Ovary (tissue), 9 donors: Measurements from ENCODE around the gene HECTD3. TPM values are rescaled to one million over a fixed set of nuclear protein-coding genes. Genes with fewer than 3 reads are reported as not detected.
"Not testable (repeated sequence)": the region's sequence is repeated elsewhere in the genome, so short reads cannot be mapped to it uniquely, and the experiment has no call there.

Experiments used
- DNase-seq, 5 donors: peaks; one replicate each; pipeline ENCODE4 v3.0.0-alpha.2; 2019 to 2020
- H3K27ac ChIP-seq, 2 donors: fragments of 200-600 bp; one replicate each; pipeline versions ENCODE4 v1.5.1 to v1.8.0; 2019 to 2022
- H3K27me3 ChIP-seq: fragments of 200-600 bp; one replicate; pipeline ENCODE4 v1.8.0; 2022
- H3K36me3 ChIP-seq: fragments of 200-600 bp; sonication (generic); one replicate; pipeline ENCODE4 v1.5.1; 2019
- H3K4me1 ChIP-seq: one replicate; pipeline ENCODE4 v1.8.1; 2013; ENCODE audit warnings: mild to moderate bottlenecking, moderate library complexity; ENCODE audit not compliant: insufficient read depth
- H3K4me3 ChIP-seq: fragments of 200-600 bp; sonication (generic); one replicate; pipeline ENCODE4 v1.5.1; 2017
- H3K9me3 ChIP-seq, 2 donors: fragments of 200-600 bp in 1 of 2; sonication (generic) in 1 of 2; one replicate each; pipeline versions ENCODE4 v1.5.1 to v1.8.1; 2013 to 2019; ENCODE audit warnings: mild to moderate bottlenecking in 1 of 2, moderate library complexity in 1 of 2
- EP300 ChIP-seq: sonication (generic); formaldehyde crosslinking; IDR thresholded peaks from one replicate; pipeline ENCODE4 v1.6.1; 2017; ENCODE audit warnings: antibody characterized with exemption
- POLR2A ChIP-seq: fragments of 450-650 bp; IDR thresholded peaks from one replicate; pipeline ENCODE4 v1.6.1; 2017; ENCODE audit warnings: antibody characterized with exemption, mild to moderate bottlenecking, moderate library complexity
- WGBS, 3 donors: extraction: QIAGEN DNeasy Blood & Tissue Kit in 1 of 3; methylation state at CpG; one replicate each; pipeline versions ENCODE4 v1.1.5 to v1.1.7; 2013 to 2017; 5-methylcytosine and 5-hydroxymethylcytosine counted together
- intact Hi-C, 4 donors: fragments of 100-400 bp; cut with DNase I; formaldehyde crosslinking; loops; one replicate each; pipeline versions ENCODE4 v1.11.0 to v1.15.1; 2022 to 2023
- polyA plus RNA-seq, 2 donors: library from polyadenylated mRNA; stranded (reverse); fragments of 200-250 nt in 1 of 2; fragments of 350-450 nt in 1 of 2; fragmentation: Illumina TruSeq in 1 of 2; extraction: RNeasy Lipid Tissue Mini Kit (QIAGEN cat#74804) in 1 of 2; gene quantifications; one replicate each; pipeline ENCODE4 v1.2.3, GENCODE V29; 2013 to 2014
- total RNA-seq, 7 donors: library from RNA; depleted of rRNA in 2 of 7; stranded (reverse); fragments of >200 nt in 2 of 7; fragmentation: NEBNext Ultra II Directional in 3 of 7; extraction: Animal tissue kit (Norgen Biotek cat#: 25700) in 3 of 7; gene quantifications; one replicate each; pipeline versions ENCODE4 v1.1.0 to v1.2.4, GENCODE V29; 2016 to 2023
- TF ChIP-seq, protein P1 (sequence below), 3 donors: fragments of 450-650 bp in 2 of 3; fragments of 200-600 bp in 1 of 3; IDR thresholded peaks; one replicate each; pipeline versions ENCODE4 v1.5.1 to v1.8.0; 2016 to 2022; ENCODE audit warnings: antibody characterized with exemption in 3 of 3, mild to moderate bottlenecking in 1 of 3
- donor health status: DM: no; HTN: no; CAD: no; lungs with moderate emphysema.
- donor health status: DM: no; HTN: no; CAD: no.
- donor health status: Bipolar disorder and iron deficiency.
- donor health status: DM: yes; HTN: yes; CAD: no.
- donor health status: DM: no; HTN: no; CAD: no.
- donor health status: DM: yes; HTN: yes; CAD: no.

The HECTD3 gene
- total and polyA plus RNA-seq, 9 donors, result 20.9 to 46.0 (median 36.1) TPM

DNA sequence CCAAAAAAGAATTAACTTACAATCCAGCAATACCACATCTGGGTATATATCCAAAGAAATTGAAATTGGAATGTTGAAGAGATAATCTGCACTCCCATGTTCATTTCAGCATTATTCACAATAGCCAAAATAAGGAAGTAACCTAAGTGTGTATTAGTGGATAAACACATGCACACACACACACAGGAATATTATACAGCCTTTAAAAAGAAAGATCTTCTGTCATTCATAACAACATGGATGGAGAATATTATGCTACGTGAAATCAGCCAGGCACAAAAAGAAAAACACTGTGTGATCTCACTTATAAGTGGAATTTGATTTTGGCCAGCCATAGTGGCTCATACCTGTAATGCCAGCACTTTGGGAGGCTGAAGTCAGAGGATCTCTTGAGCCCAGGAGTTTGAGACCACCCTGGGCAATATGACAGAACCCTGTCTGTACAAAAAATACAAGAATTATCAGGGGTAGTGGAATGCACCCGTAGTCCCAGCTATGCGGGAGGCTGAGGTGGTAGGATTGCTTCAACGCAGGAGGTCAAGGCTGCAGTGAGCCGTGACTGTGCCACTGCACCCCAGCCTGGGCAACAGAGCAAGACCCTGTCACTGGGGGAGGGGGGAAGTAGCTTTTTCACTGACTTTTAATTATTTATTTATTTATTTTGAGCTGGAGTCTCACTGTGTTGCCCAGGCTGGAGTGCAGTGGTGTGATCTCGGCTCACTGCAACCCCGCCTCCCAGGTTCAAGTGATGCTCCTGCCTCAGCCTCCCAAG lies 15.5 kb downstream of the HECTD3 start:
- no peaks in the 10 kb centered on the region for H3K27me3 ChIP-seq
- no peak for DNase-seq

DNA sequence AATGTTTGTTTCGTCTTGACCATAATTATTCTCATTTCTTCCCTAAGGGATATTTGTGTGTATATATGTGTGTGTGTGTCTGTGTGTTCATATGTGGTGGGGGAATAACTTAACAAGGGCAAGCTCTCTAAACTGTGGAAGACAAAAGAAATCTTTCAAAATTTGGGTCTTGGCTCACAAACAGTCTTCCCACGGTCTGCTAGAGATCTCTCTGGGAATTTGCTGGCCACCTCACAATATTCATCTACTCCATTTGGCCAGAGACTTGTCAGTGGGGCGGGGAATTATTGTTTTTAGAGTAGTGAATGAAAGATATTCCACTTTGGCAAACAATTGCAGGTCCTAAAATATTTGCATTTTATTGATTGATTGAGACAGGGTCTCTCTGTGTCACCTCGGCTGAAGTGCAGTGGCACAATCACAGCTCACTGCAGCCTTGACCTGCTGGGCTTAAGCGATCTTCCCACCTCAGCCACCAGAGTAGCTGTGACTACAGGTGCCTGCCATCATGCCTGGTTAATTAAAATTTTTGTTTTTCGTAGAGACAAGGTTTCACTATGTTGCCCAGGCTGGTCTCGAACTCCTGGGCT lies 16.7 kb downstream of the HECTD3 start:
- 51 to 60% (median 57%) methylated on average over 7 of the region's 7 CpGs for WGBS, 3 donors
- TF ChIP-seq, protein P1, sequence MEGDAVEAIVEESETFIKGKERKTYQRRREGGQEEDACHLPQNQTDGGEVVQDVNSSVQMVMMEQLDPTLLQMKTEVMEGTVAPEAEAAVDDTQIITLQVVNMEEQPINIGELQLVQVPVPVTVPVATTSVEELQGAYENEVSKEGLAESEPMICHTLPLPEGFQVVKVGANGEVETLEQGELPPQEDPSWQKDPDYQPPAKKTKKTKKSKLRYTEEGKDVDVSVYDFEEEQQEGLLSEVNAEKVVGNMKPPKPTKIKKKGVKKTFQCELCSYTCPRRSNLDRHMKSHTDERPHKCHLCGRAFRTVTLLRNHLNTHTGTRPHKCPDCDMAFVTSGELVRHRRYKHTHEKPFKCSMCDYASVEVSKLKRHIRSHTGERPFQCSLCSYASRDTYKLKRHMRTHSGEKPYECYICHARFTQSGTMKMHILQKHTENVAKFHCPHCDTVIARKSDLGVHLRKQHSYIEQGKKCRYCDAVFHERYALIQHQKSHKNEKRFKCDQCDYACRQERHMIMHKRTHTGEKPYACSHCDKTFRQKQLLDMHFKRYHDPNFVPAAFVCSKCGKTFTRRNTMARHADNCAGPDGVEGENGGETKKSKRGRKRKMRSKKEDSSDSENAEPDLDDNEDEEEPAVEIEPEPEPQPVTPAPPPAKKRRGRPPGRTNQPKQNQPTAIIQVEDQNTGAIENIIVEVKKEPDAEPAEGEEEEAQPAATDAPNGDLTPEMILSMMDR (IDR thresholded peaks at IDR 0.05), result no peak
- TF ChIP-seq EP300 (no peak), POLR2A (no peak)
- no peaks in the 10 kb centered on the region for H3K27me3 ChIP-seq
- no peak for DNase-seq
- H3K36me3 ChIP-seq, result no peaks in the 10 kb centered on the region
- no peak overlapping the region for H3K27ac ChIP-seq
- intact Hi-C loops, result no loop called here
- H3K4me3 ChIP-seq, result no peak overlapping the region
- no peaks in the 10 kb centered on the region for H3K4me1 ChIP-seq
- no peaks in the 10 kb centered on the region for H3K9me3 ChIP-seq

More for the DNA sequence above, 15.5 kb downstream of the HECTD3 start:
- TF ChIP-seq, protein P1 (IDR thresholded peaks at IDR 0.05), result no peak
- no peak for TF ChIP-seq POLR2A
- TF ChIP-seq EP300, result no peak
- H3K9me3 ChIP-seq, result no peaks in the 10 kb centered on the region
- intact Hi-C loops, result no loop called here
- no peaks in the 10 kb centered on the region for H3K4me1 ChIP-seq
- no peak overlapping the region for H3K4me3 ChIP-seq
- 87 to 96% (median 89%) methylated on average over 7 of the region's 7 CpGs for WGBS, 3 donors
- no peaks in the 10 kb centered on the region for H3K36me3 ChIP-seq
- no peak overlapping the region for H3K27ac ChIP-seq

DNA sequence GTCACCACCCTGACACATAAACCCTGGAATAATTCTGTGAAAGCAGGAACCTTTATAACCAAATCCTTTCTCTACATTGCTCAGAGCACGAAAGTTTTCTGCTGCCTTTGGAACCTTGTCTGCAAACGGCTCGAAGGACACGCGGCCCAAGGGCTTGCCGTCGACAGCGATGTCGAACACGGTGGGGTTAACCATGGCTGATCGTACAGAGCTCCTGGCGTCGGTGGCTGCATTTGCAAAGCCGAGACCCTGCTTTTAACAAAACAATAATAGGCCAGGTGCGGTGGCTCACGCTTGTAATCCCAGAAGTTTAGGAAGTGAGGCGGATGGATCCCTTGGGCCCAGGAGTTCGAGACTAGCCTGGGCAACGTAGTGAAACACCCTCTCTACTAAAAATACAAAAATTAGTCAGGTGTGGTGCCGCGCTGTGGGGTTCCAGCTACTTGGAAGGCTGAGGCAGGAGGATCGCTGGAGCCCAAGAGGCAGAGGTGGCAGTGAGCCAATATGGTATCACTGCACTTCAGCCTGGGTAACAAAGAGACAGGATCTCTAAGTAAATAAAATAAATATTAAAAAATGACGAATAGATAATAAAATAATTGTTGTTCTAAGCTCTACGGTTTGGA lies 22.5 kb downstream of the HECTD3 start:
- H3K27ac ChIP-seq, result no peak overlapping the region
- intact Hi-C loops, result no loop called here
- WGBS, 3 donors, result 90 to 93% (median 91%) methylated on average over 24 of the region's 24 CpGs
- TF ChIP-seq EP300 (no peak), POLR2A (no peak)
- TF ChIP-seq, protein P1 (IDR thresholded peaks at IDR 0.05), result no peak
- H3K9me3 ChIP-seq, result no peaks in the 10 kb centered on the region
- H3K36me3 ChIP-seq, result no peaks in the 10 kb centered on the region
- DNase-seq, result no peak
- H3K4me3 ChIP-seq, result no peak overlapping the region
- H3K27me3 ChIP-seq, result no peaks in the 10 kb centered on the region
- H3K4me1 ChIP-seq, result peaks cover 6% of the 10 kb centered on the region

DNA sequence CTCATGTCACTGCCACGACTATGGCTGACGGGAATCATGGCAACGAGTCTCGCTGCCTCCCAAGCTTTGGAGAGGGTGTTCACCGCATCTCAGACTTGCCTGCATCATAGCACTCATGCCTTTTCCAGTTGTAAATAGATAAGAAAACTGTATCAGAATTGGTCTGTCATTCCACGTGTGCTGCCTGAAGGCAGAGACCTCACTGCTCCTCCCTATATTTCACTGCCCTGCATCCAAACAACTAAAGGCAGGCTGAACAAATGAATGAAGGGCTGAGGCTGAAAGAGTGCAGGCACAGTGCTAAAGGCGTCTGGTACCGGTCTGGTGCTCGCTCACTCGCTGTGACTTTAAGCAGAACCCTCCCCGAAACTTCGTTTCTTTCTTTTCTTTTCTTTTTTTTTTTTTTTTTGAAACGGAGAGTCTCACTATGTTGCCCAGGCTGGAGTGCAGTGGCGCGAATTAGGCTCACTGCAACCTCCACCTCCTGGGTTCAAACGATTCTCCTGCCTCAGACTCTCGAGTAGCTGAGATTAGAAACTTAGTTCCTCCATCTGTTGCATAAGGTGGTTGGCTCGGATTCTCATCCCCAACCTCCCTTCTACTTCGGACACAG lies 25.3 kb downstream of the HECTD3 start:
- intact Hi-C loops, result no loop called here

DNA sequence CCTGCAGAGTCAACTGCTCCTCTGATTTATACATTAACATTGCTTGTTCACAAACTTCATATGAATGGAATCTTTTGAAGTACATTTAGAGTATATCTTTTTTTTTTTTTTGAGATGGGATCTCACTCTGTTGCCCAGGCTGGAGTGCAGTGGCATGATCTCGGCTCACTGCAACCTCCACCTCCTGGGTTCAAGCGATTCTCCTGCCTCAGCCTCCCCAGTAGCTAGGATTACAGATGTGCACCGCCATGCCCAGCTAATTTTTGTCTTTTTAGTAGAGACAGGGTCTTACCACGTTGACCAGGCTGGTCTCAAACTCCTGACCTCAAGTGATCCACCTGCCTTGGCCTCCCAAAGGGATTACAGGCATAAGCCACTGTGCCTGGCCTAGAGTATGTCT lies 33.8 kb downstream of the HECTD3 start:
- H3K27me3 ChIP-seq, H3K27ac ChIP-seq, H3K4me1 ChIP-seq, H3K36me3 ChIP-seq, H3K9me3 ChIP-seq, H3K4me3 ChIP-seq, DNase-seq, intact Hi-C loops: not testable (repeated sequence)
- WGBS, 3 donors, result 92 to 94% (median 93%) methylated on average over 4 of the region's 4 CpGs

More for the DNA sequence above, 25.3 kb downstream of the HECTD3 start:
- H3K9me3 ChIP-seq, result no peaks in the 10 kb centered on the region
- peaks cover 6% of the 10 kb centered on the region for H3K4me1 ChIP-seq
- 1 to 7% (median 3%) methylated on average over 19 of the region's 19 CpGs for WGBS, 3 donors
- peak overlapping the region; percentile 75 for H3K4me3 ChIP-seq
- TF ChIP-seq, protein P1 (IDR thresholded peaks at IDR 0.05), result no peak
- TF ChIP-seq EP300 (no peak), POLR2A (no peak)
- no peaks in the 10 kb centered on the region for H3K27me3 ChIP-seq
- no peaks in the 10 kb centered on the region for H3K36me3 ChIP-seq
- no peak for DNase-seq
- H3K27ac ChIP-seq, result no peak overlapping the region
